ENCODE measurements around the gene TCF25.

- TF ChIP-seq CTCF (IDR thresholded peaks at IDR 0.05) (no peak), POLR2AphosphoS5 (IDR thresholded peaks at IDR 0.05) (no peak), POLR2A (IDR thresholded peaks at IDR 0.05) (no peak)
These were observed 31.5 kb downstream of the TCF25 start for GRCh38 chr16:89904606-89905510.
